Measurements from ENCODE around the gene PRDM16. TPM values are rescaled to one million over a fixed set of nuclear protein-coding genes. Genes with fewer than 3 reads are reported as not detected.

PRDM16 gene
- total RNA-seq, 2 experiments from 2014 or later, result 1.1 to 2.3 TPM

DNA sequence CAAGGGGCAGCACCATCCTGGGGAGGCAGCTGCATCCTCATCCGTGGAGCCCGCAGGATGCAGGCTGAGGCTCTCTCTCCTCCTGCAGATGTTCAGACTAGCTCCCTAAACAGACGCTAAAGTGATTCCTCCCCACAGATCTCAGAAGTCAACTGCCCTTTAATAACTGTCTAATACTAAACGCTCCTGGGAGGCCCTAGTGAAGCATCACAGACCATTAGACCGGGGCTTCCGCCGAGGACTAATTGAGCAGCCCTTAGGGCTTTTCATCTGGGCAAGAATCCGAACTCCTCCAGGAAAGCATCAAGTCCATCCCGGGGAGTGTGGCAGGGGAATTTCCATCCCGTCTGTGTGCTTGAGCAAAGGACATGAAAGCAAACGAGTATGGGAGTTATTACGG is 40.4 kb downstream of the PRDM16 start:
- Mint-ChIP-seq H3K27me3 (no peaks in the 10 kb centered on the region), H3K27ac (no peak overlapping the region), H3K36me3 (ENCODE audit: low read depth) (no peaks in the 10 kb centered on the region), H3K4me1 (no peaks in the 10 kb centered on the region), H3K4me3 (no peak overlapping the region), H3K9me3 (no peaks in the 10 kb centered on the region)
- no peak for DNase-seq
- ChIA-PET POLR2A (interaction anchor here (0.6 kb wide), 1 partner anchor 511 kb away, joined by 3 read pairs; no protein-coding TSS in a partner anchor), CTCF (no interaction called here)

DNA sequence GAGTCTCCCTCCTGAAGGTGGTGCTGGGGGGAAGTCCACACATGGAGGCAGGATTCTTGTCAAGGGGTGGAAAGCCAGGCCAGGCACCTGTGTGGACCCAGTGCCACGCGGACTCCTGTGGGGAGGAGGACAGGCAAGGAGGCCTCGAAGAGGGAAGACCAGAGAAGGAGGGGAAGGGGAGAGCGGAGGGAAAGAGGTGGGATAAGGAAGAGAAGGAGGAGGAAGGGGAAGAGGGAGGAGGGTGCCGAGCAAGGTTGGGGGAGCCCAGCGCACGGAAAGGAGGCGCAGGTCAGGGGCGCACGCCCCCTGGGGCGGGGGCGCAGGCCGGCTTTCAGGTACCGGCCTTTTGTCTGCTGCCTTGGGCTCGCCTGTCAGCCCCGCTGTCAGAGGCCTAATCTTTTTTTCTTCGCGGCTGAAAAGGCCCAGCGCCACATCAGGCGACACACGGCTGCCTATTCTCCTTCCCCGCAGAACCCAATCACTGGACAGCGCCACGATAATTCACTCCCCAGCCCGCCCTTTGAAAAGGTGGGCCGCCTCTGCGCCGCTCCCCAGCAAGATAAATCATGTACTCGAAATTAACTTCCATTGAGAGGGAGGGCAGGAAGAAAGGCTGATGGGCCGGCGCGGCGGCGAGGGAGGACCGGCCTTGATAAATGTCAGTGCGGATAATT is 42.5 kb downstream of the PRDM16 start:
- Mint-ChIP-seq H3K4me3 (no peak overlapping the region), H3K27ac (no peak overlapping the region), H3K27me3 (no peaks in the 10 kb centered on the region), H3K36me3 (ENCODE audit: low read depth) (no peaks in the 10 kb centered on the region), H3K9me3 (no peaks in the 10 kb centered on the region), H3K4me1 (no peaks in the 10 kb centered on the region)
- POLR2A ChIA-PET, result no interaction called here
- no peak for DNase-seq
- CTCF ChIA-PET, result no interaction called here

DNA sequence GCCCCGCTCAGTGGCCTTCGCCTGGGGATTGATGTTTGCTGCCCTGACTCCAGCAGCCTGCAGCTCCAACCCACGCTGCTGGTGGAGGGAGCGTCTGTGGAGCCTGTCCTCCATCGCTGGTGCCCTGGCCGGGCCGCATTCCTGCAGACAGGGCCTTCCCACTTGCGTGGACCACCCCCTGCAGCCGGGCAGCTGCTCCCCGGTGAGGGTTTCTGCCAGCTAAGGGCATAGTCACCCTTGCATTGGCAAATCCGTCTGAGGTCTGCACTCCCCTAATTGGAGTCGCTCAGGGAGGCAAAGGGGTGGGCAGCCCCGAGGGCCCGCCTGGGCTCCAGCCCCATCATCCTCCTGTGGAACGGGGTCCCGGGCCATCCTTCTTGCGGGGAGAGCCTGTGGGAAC is 43.5 kb downstream of the PRDM16 start:
- Mint-ChIP-seq H3K27ac (no peak overlapping the region), H3K27me3 (no peaks in the 10 kb centered on the region), H3K9me3 (no peaks in the 10 kb centered on the region), H3K36me3 (ENCODE audit: low read depth) (no peaks in the 10 kb centered on the region), H3K4me3 (no peak overlapping the region), H3K4me1 (no peaks in the 10 kb centered on the region)
- ChIA-PET POLR2A (no interaction called here), CTCF (no interaction called here)
- no peak for DNase-seq

DNA sequence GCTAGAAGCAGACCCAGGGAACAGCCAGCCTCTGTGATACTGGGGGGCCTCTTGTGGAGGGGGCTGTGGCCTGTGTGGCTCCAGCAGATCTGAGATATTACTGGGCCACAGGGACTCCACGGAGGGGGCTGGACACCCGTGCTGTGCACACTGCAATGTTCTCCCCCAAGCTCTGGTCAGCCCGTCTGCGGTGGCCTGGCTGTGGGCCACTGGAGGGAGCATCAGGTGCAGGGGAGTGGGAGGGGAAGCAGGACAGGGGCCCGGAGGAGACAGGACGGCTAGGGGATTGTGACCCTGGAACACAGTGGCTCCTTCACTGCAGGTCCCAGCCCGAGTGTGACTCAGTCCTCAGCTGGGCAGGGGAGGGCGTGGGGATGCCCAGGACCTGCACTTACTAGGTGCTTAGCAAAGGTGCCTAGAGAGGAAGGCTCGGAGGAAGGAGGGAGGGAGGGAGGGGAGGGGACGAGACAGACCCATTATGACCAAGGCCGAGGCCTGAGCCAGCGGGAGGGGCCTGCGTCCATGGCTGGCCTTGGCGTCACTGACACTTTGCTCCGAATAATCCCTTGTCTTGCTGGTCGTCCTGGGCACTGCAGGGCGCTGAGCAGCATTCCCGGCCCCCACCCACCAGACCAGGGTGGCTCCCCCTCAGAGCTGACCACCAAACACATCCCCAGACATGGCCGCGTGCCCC is 44.2 kb downstream of the PRDM16 start:
- CTCF ChIA-PET, result no interaction called here
- Mint-ChIP-seq H3K27me3 (no peaks in the 10 kb centered on the region), H3K27ac (no peak overlapping the region), H3K4me1 (no peaks in the 10 kb centered on the region), H3K4me3 (no peak overlapping the region), H3K36me3 (ENCODE audit: low read depth) (no peaks in the 10 kb centered on the region), H3K9me3 (no peaks in the 10 kb centered on the region)
- POLR2A ChIA-PET, result no interaction called here
- DNase-seq, result no peak

DNA sequence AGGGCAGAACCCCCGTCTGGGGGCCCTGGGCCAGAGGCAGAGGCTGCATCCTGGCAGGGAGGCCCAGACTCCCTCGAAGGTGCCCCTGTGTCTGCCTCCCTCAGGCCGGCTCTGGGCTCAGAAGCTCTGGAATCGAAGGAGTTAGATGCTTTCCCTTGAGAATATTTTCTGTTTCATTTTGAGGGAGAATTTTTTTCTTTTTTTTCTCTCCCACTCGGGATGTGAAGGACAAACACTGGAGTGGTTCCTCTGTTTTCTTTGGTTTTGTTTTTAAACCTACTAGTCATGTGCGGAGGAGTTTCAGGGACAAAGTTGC is 44.7 kb downstream of the PRDM16 start:
- no peaks in the 10 kb centered on the region for H3K36me3 Mint-ChIP-seq (ENCODE audit: low read depth)
- no peaks in the 10 kb centered on the region for H3K27me3 Mint-ChIP-seq
- POLR2A ChIA-PET, result no interaction called here

DNA sequence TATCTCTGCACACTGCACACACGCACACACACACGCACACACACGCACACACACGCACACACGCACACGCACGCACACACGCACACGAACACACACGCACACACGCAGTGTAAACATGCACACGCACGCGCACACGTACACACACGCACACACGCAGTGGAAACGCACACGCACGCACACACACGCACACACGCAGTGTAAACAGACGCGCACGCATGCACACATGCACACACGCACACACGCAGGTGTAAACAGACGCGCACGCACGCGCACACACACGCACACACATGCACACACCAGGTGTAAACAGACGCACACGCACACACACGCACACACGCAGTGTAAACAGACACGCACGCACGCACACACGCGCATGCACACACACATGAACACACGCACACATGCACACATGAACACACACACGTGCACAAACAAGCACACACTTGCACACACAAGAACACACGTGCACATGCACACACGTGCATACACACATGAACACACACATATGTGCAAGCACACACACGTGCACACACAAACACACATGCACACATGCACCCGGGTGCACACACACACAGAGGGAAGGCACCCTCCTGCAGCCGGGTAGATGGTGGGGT is 45.2 kb downstream of the PRDM16 start:
- ChIA-PET POLR2A (no interaction called here), CTCF (no interaction called here)
- no peak for DNase-seq
- H3K36me3 Mint-ChIP-seq (ENCODE audit: low read depth), result no peaks in the 10 kb centered on the region
- no peaks in the 10 kb centered on the region for H3K9me3 Mint-ChIP-seq
- H3K4me1 Mint-ChIP-seq, result no peaks in the 10 kb centered on the region
- no peak overlapping the region for H3K4me3 Mint-ChIP-seq
- no peaks in the 10 kb centered on the region for H3K27me3 Mint-ChIP-seq
- no peak overlapping the region for H3K27ac Mint-ChIP-seq

More for the DNA sequence above, 44.7 kb downstream of the PRDM16 start:
- no peak overlapping the region for H3K4me3 Mint-ChIP-seq
- H3K4me1 Mint-ChIP-seq, result no peaks in the 10 kb centered on the region
- DNase-seq, result no peak
- H3K9me3 Mint-ChIP-seq, result no peaks in the 10 kb centered on the region
- CTCF ChIA-PET, result no interaction called here
- no peak overlapping the region for H3K27ac Mint-ChIP-seq

DNA sequence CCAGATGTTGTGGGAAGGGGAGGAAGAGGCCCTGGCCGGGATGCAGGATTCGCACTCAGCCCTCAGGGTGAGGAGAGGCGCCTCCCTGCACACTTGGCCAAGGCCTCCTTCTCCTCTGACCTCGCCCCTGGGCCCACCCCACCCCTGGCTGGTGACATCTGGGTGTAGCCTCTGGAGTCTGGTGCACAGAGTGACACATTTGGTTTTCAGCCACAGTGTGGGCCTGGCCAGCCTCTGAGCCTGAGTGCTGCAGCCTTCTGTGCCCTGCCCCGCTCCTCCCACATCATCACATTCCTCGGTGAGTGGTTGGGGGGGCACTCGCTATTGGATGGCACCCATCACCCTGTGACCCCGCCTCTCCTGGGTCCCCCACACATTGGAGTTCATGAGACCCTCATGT is 45.8 kb downstream of the PRDM16 start:
- no peaks in the 10 kb centered on the region for H3K36me3 Mint-ChIP-seq (ENCODE audit: low read depth)
- CTCF ChIA-PET, result no interaction called here
- H3K4me1 Mint-ChIP-seq, result no peaks in the 10 kb centered on the region

DNA sequence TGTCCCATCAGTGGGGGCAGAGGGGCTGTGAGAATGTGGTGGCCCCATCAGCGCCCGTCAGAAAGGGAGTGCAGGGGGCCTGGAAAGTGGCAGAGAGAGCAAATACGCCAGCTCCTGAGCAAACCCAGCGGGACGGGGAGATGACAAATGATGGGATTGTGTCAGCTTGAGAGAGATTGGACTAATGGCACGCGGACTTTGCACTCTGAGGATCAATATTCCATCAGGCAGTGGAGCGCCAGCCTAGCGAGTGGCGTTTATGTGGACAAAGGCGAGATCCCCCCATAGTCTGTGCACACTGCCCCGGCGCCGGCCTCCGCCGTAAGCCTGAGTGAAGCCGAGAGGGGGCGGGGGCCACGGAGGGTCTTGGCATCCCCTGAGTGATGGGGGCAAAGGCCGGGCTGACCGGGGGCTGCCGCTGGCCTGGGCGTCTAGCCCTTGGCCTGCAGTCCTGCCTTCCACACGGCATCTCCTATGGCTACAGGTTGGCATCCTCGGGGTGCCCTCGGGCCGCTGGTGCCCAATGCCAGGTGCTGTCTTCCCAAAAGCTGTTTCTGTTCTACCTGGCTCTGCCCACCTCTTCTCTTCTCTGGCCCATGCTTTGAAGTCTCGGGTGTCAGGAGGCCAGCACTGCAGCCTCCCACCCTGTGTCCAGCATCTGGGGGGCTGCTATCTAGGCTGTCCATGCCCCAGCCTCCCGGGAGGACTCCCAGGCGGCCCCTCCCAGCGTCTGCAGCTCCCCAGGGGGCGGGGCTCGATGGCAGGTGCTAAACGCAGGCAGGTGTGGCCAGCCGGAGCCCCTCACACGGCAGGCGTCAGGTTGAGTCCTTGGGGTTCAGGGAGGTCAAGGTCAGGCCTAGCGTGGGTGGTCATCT is 46.5 kb downstream of the PRDM16 start:
- POLR2A ChIA-PET, result no interaction called here
- no peaks in the 10 kb centered on the region for H3K4me1 Mint-ChIP-seq
- H3K27ac Mint-ChIP-seq, result no peak overlapping the region
- H3K9me3 Mint-ChIP-seq, result no peaks in the 10 kb centered on the region
- no peaks in the 10 kb centered on the region for H3K36me3 Mint-ChIP-seq (ENCODE audit: low read depth)
- CTCF ChIA-PET, result no interaction called here
- DNase-seq, result no peak
- no peak overlapping the region for H3K4me3 Mint-ChIP-seq
- no peaks in the 10 kb centered on the region for H3K27me3 Mint-ChIP-seq

More for the DNA sequence above, 45.8 kb downstream of the PRDM16 start:
- no peak overlapping the region for H3K4me3 Mint-ChIP-seq
- POLR2A ChIA-PET, result no interaction called here
- no peak overlapping the region for H3K27ac Mint-ChIP-seq
- H3K9me3 Mint-ChIP-seq, result no peaks in the 10 kb centered on the region
- H3K27me3 Mint-ChIP-seq, result no peaks in the 10 kb centered on the region
- no peak for DNase-seq

DNA sequence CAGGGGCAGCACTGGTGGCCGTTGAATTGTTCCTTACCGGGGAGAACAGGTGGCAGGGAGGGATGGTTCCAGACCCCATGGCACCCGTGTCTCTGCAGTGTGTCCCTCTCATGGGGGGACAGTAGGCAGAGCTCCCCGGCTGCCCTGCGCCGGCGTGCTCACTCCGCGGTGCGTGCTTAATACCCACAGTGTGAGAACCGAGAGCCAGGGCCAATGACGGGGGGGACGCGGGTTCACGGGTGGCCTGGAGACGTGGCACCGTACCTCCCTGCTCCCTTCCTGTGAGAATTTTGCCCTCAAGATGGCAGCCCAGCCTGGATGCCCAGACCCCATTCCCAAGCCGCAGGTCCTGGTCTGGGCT is 47.1 kb downstream of the PRDM16 start:
- Mint-ChIP-seq H3K9me3 (no peaks in the 10 kb centered on the region), H3K27me3 (no peaks in the 10 kb centered on the region), H3K27ac (no peak overlapping the region), H3K4me1 (no peaks in the 10 kb centered on the region), H3K4me3 (no peak overlapping the region), H3K36me3 (ENCODE audit: low read depth) (no peaks in the 10 kb centered on the region)
- CTCF ChIA-PET, result no interaction called here
- DNase-seq, result no peak
- POLR2A ChIA-PET, result no interaction called here

DNA sequence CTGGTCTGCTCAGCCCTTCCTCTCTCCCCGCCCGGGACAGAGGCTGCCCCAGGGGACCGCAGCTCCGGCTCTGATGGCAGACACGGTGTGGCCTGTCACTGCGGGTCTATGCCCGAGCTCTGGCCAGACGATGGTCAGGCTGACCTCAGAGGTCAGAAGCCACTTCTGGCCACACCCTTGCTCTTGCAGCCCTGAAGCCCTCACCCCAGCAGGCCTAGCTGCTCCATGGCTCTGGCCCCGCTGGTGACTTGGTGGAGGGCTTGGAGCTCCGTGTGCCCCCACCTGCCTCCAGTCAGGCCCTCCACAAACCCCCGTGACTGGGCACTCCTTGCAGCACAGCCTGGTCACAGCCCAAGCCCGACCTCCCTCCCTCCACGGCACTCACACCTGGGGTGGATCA is 47.6 kb downstream of the PRDM16 start:
- ChIA-PET CTCF (no interaction called here), POLR2A (no interaction called here)
- Mint-ChIP-seq H3K27ac (no peak overlapping the region), H3K9me3 (no peaks in the 10 kb centered on the region), H3K36me3 (ENCODE audit: low read depth) (no peaks in the 10 kb centered on the region), H3K27me3 (no peaks in the 10 kb centered on the region), H3K4me1 (no peaks in the 10 kb centered on the region), H3K4me3 (no peak overlapping the region)
- DNase-seq, result no peak

DNA sequence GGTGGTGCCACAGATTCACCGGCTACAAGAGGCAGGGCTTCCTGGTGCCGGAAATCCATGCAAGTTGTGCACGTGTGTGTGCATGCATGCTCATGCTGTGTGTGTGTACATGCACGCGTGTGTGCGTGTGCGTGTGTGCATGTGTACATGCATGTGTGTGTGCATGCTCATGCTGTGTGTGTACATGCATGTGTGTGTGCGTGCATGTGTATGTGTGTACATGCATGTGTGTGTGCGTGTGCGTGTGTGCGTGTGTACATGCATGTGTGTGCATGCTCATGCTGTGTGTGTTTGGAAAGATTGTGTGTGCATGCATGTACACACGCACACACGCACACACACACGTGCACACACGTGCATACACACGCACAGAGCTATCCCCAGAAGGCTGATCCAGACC is 48.9 kb downstream of the PRDM16 start:
- CTCF ChIA-PET, result interaction anchor here (0.6 kb wide), 1 partner anchor 22 kb away, joined by 3 read pairs; no protein-coding TSS in a partner anchor
- Mint-ChIP-seq H3K9me3 (no peaks in the 10 kb centered on the region), H3K27me3 (no peaks in the 10 kb centered on the region)

DNA sequence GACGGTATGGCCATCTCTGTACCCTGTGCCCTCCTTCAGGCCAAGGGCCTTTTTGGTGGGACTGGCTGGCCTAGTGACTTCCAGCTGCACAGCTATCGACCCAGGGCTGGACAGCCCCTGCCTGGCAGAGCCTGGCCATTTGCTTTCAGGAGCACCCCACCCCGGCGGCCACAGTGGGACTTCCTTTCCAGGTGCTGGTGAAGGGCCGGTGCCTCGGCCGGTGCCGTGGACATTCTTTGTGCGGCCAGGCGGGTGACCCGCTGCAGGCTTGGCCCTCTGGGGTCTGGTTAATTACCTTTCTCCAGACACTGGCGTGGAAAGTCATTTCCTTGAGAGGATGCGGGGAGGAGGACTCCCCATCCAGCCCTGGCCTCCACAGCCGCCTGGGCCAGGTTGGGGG is 50.1 kb downstream of the PRDM16 start:
- no peak for DNase-seq
- ChIA-PET POLR2A (no interaction called here), CTCF (no interaction called here)
- Mint-ChIP-seq H3K36me3 (ENCODE audit: low read depth) (no peaks in the 10 kb centered on the region), H3K4me3 (no peak overlapping the region), H3K9me3 (no peaks in the 10 kb centered on the region), H3K27me3 (no peaks in the 10 kb centered on the region), H3K4me1 (no peaks in the 10 kb centered on the region), H3K27ac (no peak overlapping the region)

More for the DNA sequence above, 48.9 kb downstream of the PRDM16 start:
- H3K4me1 Mint-ChIP-seq, result no peaks in the 10 kb centered on the region
- no peak overlapping the region for H3K4me3 Mint-ChIP-seq
- H3K36me3 Mint-ChIP-seq (ENCODE audit: low read depth), result no peaks in the 10 kb centered on the region
- POLR2A ChIA-PET, result interaction anchor here (0.6 kb wide), 1 partner anchor 122 kb away, joined by 6 read pairs; no protein-coding TSS in a partner anchor
- no peak overlapping the region for H3K27ac Mint-ChIP-seq
- no peak for DNase-seq

DNA sequence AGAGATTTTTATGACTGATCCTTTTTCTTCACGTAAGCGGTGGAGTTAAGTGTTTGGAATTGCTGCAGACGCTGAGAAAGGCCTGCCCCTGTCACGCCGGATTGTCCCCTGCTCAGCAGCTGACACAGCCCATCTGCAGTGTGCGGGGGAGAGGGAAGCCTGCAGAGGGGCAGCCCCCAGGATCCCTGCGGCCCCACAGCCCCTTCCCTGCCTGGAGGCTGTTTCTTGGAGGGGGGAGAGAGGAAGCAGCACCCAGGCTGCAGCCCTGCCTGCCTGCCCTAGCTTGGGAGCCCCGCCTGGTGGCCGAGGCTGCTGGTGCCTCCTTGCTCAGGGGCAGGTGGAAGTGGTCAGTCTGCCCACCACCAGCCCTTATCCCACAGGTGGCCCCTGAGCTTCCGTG is 50.7 kb downstream of the PRDM16 start:
- Mint-ChIP-seq H3K27me3 (no peaks in the 10 kb centered on the region), H3K4me3 (no peak overlapping the region), H3K36me3 (ENCODE audit: low read depth) (no peaks in the 10 kb centered on the region), H3K27ac (no peak overlapping the region), H3K4me1 (no peaks in the 10 kb centered on the region), H3K9me3 (no peaks in the 10 kb centered on the region)
- ChIA-PET POLR2A (no interaction called here), CTCF (no interaction called here)
- DNase-seq, result no peak

Measured in activated CD4-positive, alpha-beta T cell treated with anti-CD3 and anti-CD28 coated beads, Interleukin-2, amount 10 ng/mL, durations not matched to agents 7 days and 5 days (primary cell).